Measurements from ENCODE around the gene FAM9B. TPM values are rescaled to one million over a fixed set of nuclear protein-coding genes. Genes with fewer than 3 reads are reported as not detected.
A peak's percentile ranks its signal among the peaks of the same experiment; 100 is the strongest.
"Not testable (repeated sequence)": the region's sequence is repeated elsewhere in the genome, so short reads cannot be mapped to it uniquely, and the experiment has no call there.

FAM9B gene
- total and polyA plus RNA-seq, 2 experiments from 2014 or later, result not detected

DNA sequence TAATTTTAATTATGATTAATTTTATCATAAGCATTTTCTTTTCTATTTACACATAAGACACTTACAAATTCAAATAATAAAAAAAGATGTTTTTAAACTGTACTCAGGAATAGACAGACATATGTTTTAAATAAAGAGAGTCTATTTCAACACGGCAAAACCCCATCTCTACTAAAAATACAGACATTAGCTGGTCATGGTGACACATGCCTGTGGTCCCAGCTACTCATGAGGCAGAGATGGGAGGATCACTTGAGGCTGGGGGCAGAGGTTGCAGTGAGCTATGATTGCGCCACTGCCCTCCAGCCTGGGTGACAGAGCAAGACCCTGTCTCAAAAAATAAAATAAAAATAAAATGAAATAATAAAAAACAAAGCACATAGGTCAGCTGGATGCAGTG lies 14.8 kb downstream of the FAM9B start:
- Histone ChIP-seq H3K4me1 (ENCODE audit: low read depth) (no peaks in the 10 kb centered on the region), H3K4me3 (no peak overlapping the region), H3K36me3 (no peaks in the 10 kb centered on the region), H3K27me3 (no peaks in the 10 kb centered on the region), H3K27ac (no peak overlapping the region), H3K9me3 (ENCODE audit: low read depth) (no peaks in the 10 kb centered on the region)
- TF ChIP-seq CTCF (IDR thresholded peaks at IDR 0.05; ENCODE audit: low read depth, low read length), result no peak
- DNase-seq (ENCODE audit: low read depth in 1 of 2, low spot score in 1 of 2), result no peak

DNA sequence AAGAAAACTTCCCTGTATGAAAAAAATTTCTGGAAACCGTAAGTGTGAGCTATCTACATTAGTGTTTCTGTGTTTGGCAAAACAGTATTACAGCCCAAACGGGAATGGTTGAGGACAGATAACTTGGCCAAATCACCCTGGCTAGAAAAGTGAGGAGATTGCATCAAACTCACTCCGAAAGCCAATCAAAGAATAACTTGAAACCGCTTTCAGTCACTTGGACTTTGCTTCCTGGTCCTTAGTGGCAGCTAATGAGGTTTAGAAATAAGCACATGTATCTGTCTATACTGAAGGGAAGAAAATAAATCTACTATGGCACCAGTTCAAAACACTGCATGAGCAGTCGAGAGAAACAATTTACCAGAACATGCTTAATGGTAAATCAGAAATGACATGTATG lies 15.6 kb downstream of the FAM9B start:
- not testable (repeated sequence) for H3K27ac ChIP-seq; H3K27me3 ChIP-seq; H3K4me1 ChIP-seq (ENCODE audit: low read depth); H3K4me3 ChIP-seq; H3K36me3 ChIP-seq; DNase-seq (ENCODE audit: low read depth in 1 of 2, low spot score in 1 of 2); H3K9me3 ChIP-seq (ENCODE audit: low read depth)

DNA sequence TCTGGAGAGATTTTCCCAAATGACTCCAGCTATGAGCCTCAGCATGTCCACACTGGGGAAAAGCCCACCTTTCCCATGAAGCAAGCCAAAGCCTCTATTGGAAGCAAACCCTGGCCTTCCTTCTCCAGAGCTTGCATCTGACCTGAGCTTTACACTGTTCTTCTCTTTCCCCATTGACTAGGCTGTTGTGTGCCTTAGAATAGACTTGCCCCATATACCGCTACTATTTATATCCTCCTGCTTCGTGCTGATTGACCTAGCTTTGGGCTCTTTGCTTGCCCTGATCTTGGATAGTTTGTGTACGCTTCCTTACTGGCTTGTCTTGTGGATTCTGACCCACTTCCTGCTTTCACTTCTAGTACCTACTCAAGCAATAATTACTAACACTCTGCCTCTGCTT lies 30.9 kb downstream of the FAM9B start:
- peaks cover 4% of the 10 kb centered on the region for H3K4me1 ChIP-seq (ENCODE audit: low read depth)
- no peaks in the 10 kb centered on the region for H3K36me3 ChIP-seq
- no peaks in the 10 kb centered on the region for H3K9me3 ChIP-seq (ENCODE audit: low read depth)
- TF ChIP-seq CTCF (IDR thresholded peaks at IDR 0.05; ENCODE audit: low read depth, low read length), result no peak
- H3K27ac ChIP-seq, result no peak overlapping the region
- no peak overlapping the region for H3K4me3 ChIP-seq
- DNase-seq (ENCODE audit: low read depth in 1 of 2, low spot score in 1 of 2), result no peak
- no peaks in the 10 kb centered on the region for H3K27me3 ChIP-seq

DNA sequence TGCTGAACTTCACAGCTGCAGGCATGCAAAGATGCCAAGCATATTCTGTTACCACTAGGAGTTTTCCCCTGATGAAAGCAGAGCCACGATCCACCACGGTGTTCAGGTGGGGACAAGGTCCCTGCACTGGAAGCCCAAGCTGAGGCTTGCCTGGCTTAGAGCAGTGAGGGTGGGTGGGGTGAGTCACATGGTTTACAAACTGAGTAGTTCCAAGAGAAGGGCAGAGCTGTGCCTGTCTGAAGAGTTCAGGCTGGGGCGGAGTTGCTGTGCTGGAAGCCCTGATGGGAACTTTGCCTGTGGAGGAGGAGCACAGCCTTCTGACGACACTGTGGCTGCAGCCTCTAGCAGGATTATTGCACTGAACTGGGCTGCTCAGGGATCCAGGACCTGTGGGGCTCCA lies 45.5 kb downstream of the FAM9B start:
- Histone ChIP-seq H3K9me3 (ENCODE audit: low read depth) (no peaks in the 10 kb centered on the region), H3K27ac (peak overlapping the region; percentile 27), H3K4me3 (no peak overlapping the region), H3K4me1 (ENCODE audit: low read depth) (peaks cover 9% of the 10 kb centered on the region), H3K36me3 (no peaks in the 10 kb centered on the region), H3K27me3 (no peaks in the 10 kb centered on the region)
- no peak for TF ChIP-seq CTCF (IDR thresholded peaks at IDR 0.05; ENCODE audit: low read depth, low read length)
- DNase-seq (ENCODE audit: low read depth in 1 of 2, low spot score in 1 of 2), result peak; percentile 45 to 65

DNA sequence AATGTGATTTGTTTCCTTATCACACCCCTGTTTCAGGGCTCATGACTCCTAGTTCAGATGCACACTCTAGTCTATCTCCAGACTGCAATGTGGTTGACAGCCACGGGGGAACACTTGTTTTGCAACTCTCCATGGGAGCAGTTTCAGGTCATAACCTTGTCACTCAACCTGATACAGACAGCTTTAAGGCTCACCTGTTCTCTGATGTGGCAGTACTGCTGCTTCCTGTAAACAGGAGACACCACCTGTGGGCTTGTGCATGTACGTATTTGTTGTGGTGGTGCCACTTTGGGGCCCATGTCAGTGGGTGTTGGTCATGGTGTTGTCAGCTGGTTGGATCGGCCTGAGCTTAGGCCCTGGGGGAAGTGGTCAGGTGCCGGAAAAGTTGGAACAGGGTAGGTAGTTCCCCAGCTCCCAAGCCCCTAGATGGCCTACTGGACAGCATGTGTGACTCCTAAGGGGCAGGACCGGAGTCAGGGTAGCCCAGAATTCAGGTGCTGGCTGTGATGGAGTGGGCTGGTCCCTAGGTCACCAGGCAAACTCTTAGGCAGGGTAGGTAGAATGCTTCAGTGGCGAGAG lies 46.2 kb downstream of the FAM9B start:
- no peak for TF ChIP-seq CTCF (IDR thresholded peaks at IDR 0.05; ENCODE audit: low read depth, low read length)
- no peaks in the 10 kb centered on the region for H3K9me3 ChIP-seq (ENCODE audit: low read depth)
- H3K36me3 ChIP-seq, result no peaks in the 10 kb centered on the region
- H3K4me3 ChIP-seq, result no peak overlapping the region
- no peaks in the 10 kb centered on the region for H3K27me3 ChIP-seq
- H3K27ac ChIP-seq, result no peak overlapping the region
- no peak for DNase-seq (ENCODE audit: low read depth in 1 of 2, low spot score in 1 of 2)
- H3K4me1 ChIP-seq (ENCODE audit: low read depth), result peaks cover 9% of the 10 kb centered on the region

- Histone ChIP-seq H3K27me3 (no peaks in the 10 kb centered on the region), H3K4me3 (no peak overlapping the region), H3K9me3 (ENCODE audit: low read depth) (no peaks in the 10 kb centered on the region), H3K4me1 (ENCODE audit: low read depth) (peaks cover 13% of the 10 kb centered on the region), H3K27ac (no peak overlapping the region), H3K36me3 (no peaks in the 10 kb centered on the region)
- no peak for DNase-seq (ENCODE audit: low read depth in 1 of 2, low spot score in 1 of 2)
- no peak for TF ChIP-seq CTCF (IDR thresholded peaks at IDR 0.05; ENCODE audit: low read depth, low read length)
These were observed 49.7 kb downstream of the FAM9B start for GRCh38 chrX:8984231-8984630.
